ENCODE data around the gene ZBTB16.

Gene ZBTB16

GRCh38 chr11:114192841-114193389 is 133.4 kb downstream of the ZBTB16 start:
- DNase-seq: no peak

- no peak for DNase-seq
Measured at GRCh38 chr11:114193730-114194679, 134.5 kb downstream of the ZBTB16 start.

- DNase-seq: no peak
Measured at GRCh38 chr11:114194702-114195101, 135.2 kb downstream of the ZBTB16 start.

GRCh38 chr11:114195151-114195550 is 135.6 kb downstream of the ZBTB16 start:
- DNase-seq: no peak

- peak in 1 of 5 experiments; percentile 46 for DNase-seq
Measured at GRCh38 chr11:114195981-114196731, 136.6 kb downstream of the ZBTB16 start.

- DNase-seq: no peak
Measured at GRCh38 chr11:114196997-114197703, 137.6 kb downstream of the ZBTB16 start.

GRCh38 chr11:114197799-114198500 is 138.4 kb downstream of the ZBTB16 start:
- DNase-seq: no peak

- DNase-seq: no peak
Measured at GRCh38 chr11:114199051-114199450, 139.5 kb downstream of the ZBTB16 start.

- no peak for DNase-seq
Measured at GRCh38 chr11:114200351-114201133, 141.0 kb downstream of the ZBTB16 start.

GRCh38 chr11:114201219-114201618 is 141.7 kb downstream of the ZBTB16 start:
- no peak for DNase-seq

- DNase-seq: no peak
Measured at GRCh38 chr11:114202011-114202609, 142.6 kb downstream of the ZBTB16 start.

- no peak for DNase-seq
Measured at GRCh38 chr11:114207096-114207495, 147.6 kb downstream of the ZBTB16 start.

GRCh38 chr11:114208377-114208776 is 148.9 kb downstream of the ZBTB16 start:
- peak in 2 of 5 experiments; percentile 43 to 82 for DNase-seq

- no peak for DNase-seq
Measured at GRCh38 chr11:114209343-114209742, 149.8 kb downstream of the ZBTB16 start.

GRCh38 chr11:114209904-114210303 is 150.4 kb downstream of the ZBTB16 start:
- no peak for DNase-seq

- DNase-seq: no peak
Measured at GRCh38 chr11:114211444-114212121, 152.1 kb downstream of the ZBTB16 start.

GRCh38 chr11:114213622-114214021 is 154.1 kb downstream of the ZBTB16 start:
- no peak for DNase-seq

- DNase-seq: peak in 1 of 5 experiments; percentile 52
Measured at GRCh38 chr11:114215428-114215827, 155.9 kb downstream of the ZBTB16 start.

- peak in 1 of 5 experiments; percentile 68 for DNase-seq
Measured at GRCh38 chr11:114215871-114216795, 156.6 kb downstream of the ZBTB16 start.
